Bronchial smooth muscle cell (primary cell): ENCODE measurements around the gene KIAA0319L. TPM values are rescaled to one million over a fixed set of nuclear protein-coding genes. Genes with fewer than 3 reads are reported as not detected.

Source experiments
- total RNA-seq: library from RNA; depleted of rRNA; stranded (reverse); fragments of >200 nt; gene quantifications from 2 replicates; pipeline ENCODE4 v1.2.1, GENCODE V29; 2014

KIAA0319L gene
- total RNA-seq, result 26.3 and 31.1 TPM in 2 replicates

GRCh38 chr1:35557118-35557610 lies at the start of gene KIAA0319L:
Gene KIAA0319L (minus strand): TSS chr1:35557403. CDS start chr1:35554491, 2,912 bp downstream.

GRCh38 chr1:35573198-35574124 lies 16.3 kb upstream of the KIAA0319L start, which contains the start of gene TFAP2E:
Gene TFAP2E (plus strand): TSS chr1:35573314. CDS start chr1:35573578, 264 bp downstream.

GRCh38 chr1:35557611-35558373 lies 589 bp upstream of the KIAA0319L start, which contains the start of gene NCDN:
Gene NCDN (plus strand): TSS chr1:35557799. CDS start chr1:35558191, 392 bp downstream.

Other genes with a start within 250 kb of the KIAA0319L start
- gene NCDN, start 396 bp upstream of the KIAA0319L start, total RNA-seq, result 18.4 and 19.1 TPM in 2 replicates
- gene TFAP2E, start 15.9 kb upstream of the KIAA0319L start, total RNA-seq, result 0.16 TPM in 1 of 2 replicates, not detected in the other
- gene PSMB2, start 84.1 kb upstream of the KIAA0319L start, total RNA-seq, result 10.3 and 10.6 TPM in 2 replicates
- gene C1orf216, start 161.5 kb upstream of the KIAA0319L start, total RNA-seq, result 21.3 and 23.0 TPM in 2 replicates
- 1.7 and 1.8 TPM in 2 replicates for gene CLSPN, start 212.6 kb upstream of the KIAA0319L start, total RNA-seq